Measurements from ENCODE around the gene FAM117B.
"Not testable (repeated sequence)": the region's sequence is repeated elsewhere in the genome, so short reads cannot be mapped to it uniquely, and the experiment has no call there.

DNA sequence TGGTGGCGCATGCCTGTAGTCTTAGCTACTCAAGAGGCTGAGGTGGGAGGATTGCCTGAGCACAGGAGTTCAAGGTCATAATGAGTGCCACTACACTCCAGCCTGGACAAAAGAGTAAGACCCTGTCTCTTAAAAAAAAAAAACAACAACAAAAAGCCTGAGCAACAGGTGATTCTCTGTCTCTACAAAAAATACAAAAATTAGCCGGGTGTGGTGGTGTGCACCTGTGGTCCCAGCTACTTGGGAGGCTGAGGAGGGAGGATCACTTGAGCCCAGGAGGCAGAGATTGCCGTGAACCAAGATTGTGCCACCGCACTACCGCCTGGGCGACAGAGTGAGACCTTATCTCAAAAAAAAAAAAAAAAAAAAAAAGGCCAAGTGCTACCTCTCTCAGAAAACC is 40.3 kb downstream of the FAM117B start:
- not testable (repeated sequence) for TF ChIP-seq YY1 (IDR thresholded peaks at IDR 0.05; ENCODE audit: insufficient read depth, insufficient read length); ZNF274 (IDR thresholded peaks at IDR 0.05; ENCODE audit: low read depth, low read length)

Data from NT2/D1 (cell line).